CD4-positive, alpha-beta memory T cell (primary cell): ENCODE measurements around the gene RGL2. TPM values are rescaled to one million over a fixed set of nuclear protein-coding genes. Genes with fewer than 3 reads are reported as not detected.
"Not testable (repeated sequence)": the region's sequence is repeated elsewhere in the genome, so short reads cannot be mapped to it uniquely, and the experiment has no call there.

Source experiments
- CTCF ChIA-PET: fragments of 350-600 bp; sonication (Branson Sonifier 250); formaldehyde crosslinking; loops from one replicate; lab custom pipeline; 2021; ENCODE audit warnings: inconsistent platforms; ENCODE audit not compliant: partially characterized antibody; lab: Charles Lee
- POLR2A ChIA-PET: fragments of 350-600 bp; sonication (Branson Sonifier 250); formaldehyde crosslinking; loops from one replicate; lab custom pipeline; 2021; ENCODE audit not compliant: partially characterized antibody; lab: Charles Lee
- DNase-seq, 5 donors: peaks; one replicate each; pipeline versions ENCODE4 v3.0.0 to v3.0.0-alpha.2; 2020 to 2022; ENCODE audit warnings: mixed read lengths in 1 of 5
- H3K27ac ChIP-seq: one replicate; pipeline ENCODE4 v1.7.0; 2013; ENCODE audit warnings: low read depth, low read length
- H3K27me3 ChIP-seq: 2 replicates; pipeline ENCODE4 v1.7.0; 2013; ENCODE audit warnings: mild to moderate bottlenecking, low read length, moderate library complexity; ENCODE audit not compliant: insufficient read depth
- H3K36me3 ChIP-seq: 2 replicates; pipeline ENCODE4 v1.7.0; 2013; ENCODE audit warnings: mild to moderate bottlenecking, low read length, moderate library complexity; ENCODE audit not compliant: insufficient read depth
- H3K4me1 ChIP-seq: 2 replicates; pipeline ENCODE4 v1.7.0; 2013; ENCODE audit warnings: mild to moderate bottlenecking, low read length, moderate library complexity; ENCODE audit not compliant: insufficient read depth
- H3K4me3 ChIP-seq, 2 donors: one replicate each; pipeline ENCODE4 v1.7.0; 2013; ENCODE audit warnings: low read length in 2 of 2, mild to moderate bottlenecking in 1 of 2
- H3K9me3 ChIP-seq, 2 donors: one replicate each; pipeline ENCODE4 v1.7.0; 2013; ENCODE audit warnings: low read length in 2 of 2, control low read depth in 1 of 2; ENCODE audit not compliant: control insufficient read depth in 1 of 2
- H3K27ac Mint-ChIP-seq, 7 donors: one replicate each; pipeline ENCODE4 v1.8.0; 2020 to 2021; ENCODE audit warnings: mixed read lengths in 7 of 7, mild to moderate bottlenecking in 6 of 7, inconsistent platforms in 3 of 7, moderate library complexity in 3 of 7
- H3K27me3 Mint-ChIP-seq, 2 donors: one replicate each; pipeline ENCODE4 v1.8.0; 2020 to 2021; ENCODE audit warnings: mixed read lengths in 2 of 2
- H3K36me3 Mint-ChIP-seq, 2 donors: one replicate each; pipeline ENCODE4 v1.8.0; 2020 to 2021; ENCODE audit warnings: mixed read lengths in 2 of 2, inconsistent platforms in 1 of 2, mild to moderate bottlenecking in 1 of 2
- H3K4me1 Mint-ChIP-seq, 4 donors: one replicate each; pipeline ENCODE4 v1.8.0; 2020 to 2021; ENCODE audit warnings: mixed read lengths in 4 of 4, mild to moderate bottlenecking in 1 of 4
- H3K4me3 Mint-ChIP-seq, 8 donors: one replicate each; pipeline ENCODE4 v1.8.0; 2020 to 2021; ENCODE audit warnings: mixed read lengths in 8 of 8, mild to moderate bottlenecking in 7 of 8, moderate library complexity in 6 of 8, inconsistent platforms in 3 of 8
- H3K9me3 Mint-ChIP-seq, 8 donors: one replicate each; pipeline ENCODE4 v1.8.0; 2020 to 2021; ENCODE audit warnings: mixed read lengths in 8 of 8, mild to moderate bottlenecking in 5 of 8, inconsistent platforms in 3 of 8, moderate library complexity in 1 of 8
- intact Hi-C: fragments of 100-400 bp; cut with micrococcal nuclease; formaldehyde crosslinking; loops from one replicate; pipeline ENCODE4 v1.15.1; 2023
- polyA plus RNA-seq, 2 donors: library from polyadenylated mRNA; unstranded; fragments of 300-500 nt; fragmentation: Illumina TruSeq; gene quantifications; one replicate each; pipeline ENCODE4 v1.2.3, GENCODE V29; 2021
- total RNA-seq, 2 experiments: library from RNA; stranded (reverse); gene quantifications; one replicate each; pipeline ENCODE4 v1.2.3, GENCODE V29; 2021

RGL2 gene
- total and polyA plus RNA-seq, 4 experiments from 2014 or later, result 10.0 to 67.9 (median 39.6) TPM

DNA sequence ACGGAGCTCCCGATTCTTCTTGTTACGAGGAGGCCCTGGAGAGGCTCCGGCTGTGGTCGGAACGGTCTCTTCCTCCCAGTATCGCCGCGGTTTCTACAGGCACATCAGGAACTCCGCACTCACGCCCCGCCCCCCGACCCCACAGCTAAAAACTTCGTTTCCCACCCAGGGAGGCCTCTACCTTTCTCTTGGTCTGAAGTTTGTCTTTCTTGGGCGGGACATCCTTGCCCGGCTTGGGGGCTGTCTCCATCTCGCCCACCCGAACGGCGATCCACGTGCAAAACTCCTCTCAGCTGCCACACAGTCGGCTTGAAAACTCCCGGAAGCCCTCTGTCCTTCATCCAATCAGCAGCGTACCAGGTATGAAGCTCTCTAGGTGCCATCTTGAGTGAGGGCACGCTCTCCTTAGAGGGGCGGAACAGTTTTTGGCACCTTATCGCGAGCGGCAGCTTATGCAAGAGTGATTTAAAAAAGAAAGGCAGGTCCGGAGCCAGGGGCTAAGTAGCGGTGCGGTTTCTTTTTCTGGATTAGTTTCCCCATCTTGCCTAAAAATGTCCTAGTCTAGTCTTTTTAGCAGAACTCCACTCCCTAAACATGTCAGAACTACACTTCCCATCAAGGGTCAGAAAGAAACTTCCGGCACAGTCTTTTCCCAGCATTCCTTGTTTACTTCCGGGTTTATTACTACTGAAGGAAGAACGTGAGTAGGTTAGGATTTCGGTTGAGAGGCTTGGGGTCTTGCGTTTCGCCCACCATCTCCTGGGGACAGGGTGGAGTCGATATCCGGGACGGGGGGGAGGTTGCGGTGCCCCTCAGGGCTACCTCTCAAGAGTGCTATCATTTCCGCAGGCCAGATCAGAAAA, 9.6 kb downstream of the RGL2 start, which contains the start of the genes PFDN6 and WDR46:
Gene PFDN6 (plus strand): TSS at position 681 of the 863 bp plus-strand sequence. CDS start 256 bp downstream, outside the sequence.
Gene WDR46 (minus strand): TSS at position 319 of the 863 bp plus-strand sequence. CDS start 69 bp downstream, at position 250.
- intact Hi-C loops, result loop anchor here (1.0 kb wide), 7 partner anchors 10 to 102 kb away; partner anchors contain the start of genes B3GALT4, KIFC1 and VPS52
- Histone ChIP-seq H3K9me3 (no peaks in the 10 kb centered on the region), H3K4me3 (peak within 1 kb of the TSS; percentile 73 to 84), H3K36me3 (peaks cover 45% of the 10 kb centered on the region), H3K4me1 (peaks cover 30% of the 10 kb centered on the region), H3K27me3 (no peaks in the 10 kb centered on the region), H3K27ac (peak within 1 kb of the TSS; percentile 71)
- DNase-seq, result peak; percentile 87 to 92 (median 89)
- ChIA-PET POLR2A (interaction anchor here (0.6 to 8.8 kb wide), 22 partner anchors 11 to 444 kb away, joined by 3 to 220 read pairs (median 8); partner anchors contain the start of genes B3GALT4, CUTA, PHF1 and RGL2), CTCF (interaction anchor here (0.9 to 3.0 kb wide), 12 partner anchors 8 to 129 kb away, joined by 3 to 17 read pairs (median 6); partner anchors contain the start of genes B3GALT4, CUTA, RGL2 and RPS18)
- H3K4me3 Mint-ChIP-seq, result peak within 1 kb of the TSS; percentile 96 to 100 (median 98)
- H3K4me1 Mint-ChIP-seq, result peaks cover 24 to 48% (median 36%) of the 10 kb centered on the region in 4 donors
- peak within 1 kb of the TSS; percentile 79 to 98 (median 95) for H3K27ac Mint-ChIP-seq
- H3K36me3 Mint-ChIP-seq, result peaks cover 20 to 49% of the 10 kb centered on the region in 2 donors
- no peaks in the 10 kb centered on the region for H3K9me3 Mint-ChIP-seq
- H3K27me3 Mint-ChIP-seq, result no peaks in the 10 kb centered on the region

DNA sequence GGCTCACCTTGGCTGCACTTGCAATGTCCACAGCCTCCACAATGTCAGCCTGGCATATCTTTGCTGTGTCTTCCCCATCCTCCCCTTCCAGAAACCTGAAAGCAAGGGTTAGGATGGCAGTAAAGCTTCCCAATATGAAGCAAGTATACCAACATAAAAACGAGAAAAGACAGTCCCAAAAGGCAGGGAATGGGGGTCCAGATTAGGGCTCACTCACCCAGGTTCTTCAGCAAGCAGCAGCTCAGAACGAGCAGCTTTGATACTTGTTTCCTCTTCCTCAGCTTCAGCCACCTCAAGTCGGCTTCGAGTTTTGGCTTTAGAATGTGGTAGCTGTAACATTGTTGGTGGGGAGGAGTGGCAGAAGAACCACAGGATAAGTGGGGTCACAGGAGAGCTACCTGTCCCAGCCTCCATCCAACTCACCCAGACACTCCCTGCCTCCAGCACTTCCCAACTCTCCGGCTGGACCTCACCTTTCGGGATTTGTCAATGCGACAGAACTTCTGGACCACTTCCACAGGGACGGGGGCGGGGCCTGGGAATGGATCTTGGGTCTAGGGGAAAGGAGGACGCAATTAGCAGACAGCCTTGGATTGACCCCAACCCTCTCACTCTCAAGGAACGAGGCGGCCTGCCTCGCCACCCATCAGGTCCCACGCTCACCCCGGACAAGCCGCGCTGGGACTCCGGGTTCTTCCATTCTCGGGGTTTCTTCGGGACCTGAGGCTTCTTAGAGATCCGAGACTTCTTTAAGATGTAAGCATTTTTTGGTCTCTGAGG, 10.4 kb downstream of the RGL2 start:
- POLR2A ChIA-PET, result interaction anchor here (0.9 to 8.8 kb wide), 18 partner anchors 11 to 443 kb away, joined by 3 to 220 read pairs (median 10); partner anchors contain the start of genes B3GALT4, CUTA, PHF1 and RGL2
- H3K27me3 ChIP-seq, result no peaks in the 10 kb centered on the region
- H3K4me1 ChIP-seq, result peaks cover 30% of the 10 kb centered on the region
- no peaks in the 10 kb centered on the region for H3K9me3 ChIP-seq
- peak overlapping the region; percentile 71 for H3K27ac ChIP-seq
- Mint-ChIP-seq H3K4me3 (peak overlapping the region; percentile 96 to 100 (median 98)), H3K27me3 (no peaks in the 10 kb centered on the region), H3K27ac (peak overlapping the region; percentile 79 to 98 (median 95)), H3K9me3 (no peaks in the 10 kb centered on the region), H3K4me1 (peaks cover 24 to 48% (median 36%) of the 10 kb centered on the region in 4 donors), H3K36me3 (peaks cover 20 to 47% of the 10 kb centered on the region in 2 donors)
- no peak for DNase-seq
- H3K36me3 ChIP-seq, result peaks cover 37% of the 10 kb centered on the region
- intact Hi-C loops, result no loop called here
- CTCF ChIA-PET, result interaction anchor here (0.9 to 3.0 kb wide), 10 partner anchors 7 to 130 kb away, joined by 3 to 17 read pairs (median 8); partner anchors contain the start of genes B3GALT4, CUTA, RGL2 and RPS18
- peak overlapping the region; percentile 73 to 84 for H3K4me3 ChIP-seq

DNA sequence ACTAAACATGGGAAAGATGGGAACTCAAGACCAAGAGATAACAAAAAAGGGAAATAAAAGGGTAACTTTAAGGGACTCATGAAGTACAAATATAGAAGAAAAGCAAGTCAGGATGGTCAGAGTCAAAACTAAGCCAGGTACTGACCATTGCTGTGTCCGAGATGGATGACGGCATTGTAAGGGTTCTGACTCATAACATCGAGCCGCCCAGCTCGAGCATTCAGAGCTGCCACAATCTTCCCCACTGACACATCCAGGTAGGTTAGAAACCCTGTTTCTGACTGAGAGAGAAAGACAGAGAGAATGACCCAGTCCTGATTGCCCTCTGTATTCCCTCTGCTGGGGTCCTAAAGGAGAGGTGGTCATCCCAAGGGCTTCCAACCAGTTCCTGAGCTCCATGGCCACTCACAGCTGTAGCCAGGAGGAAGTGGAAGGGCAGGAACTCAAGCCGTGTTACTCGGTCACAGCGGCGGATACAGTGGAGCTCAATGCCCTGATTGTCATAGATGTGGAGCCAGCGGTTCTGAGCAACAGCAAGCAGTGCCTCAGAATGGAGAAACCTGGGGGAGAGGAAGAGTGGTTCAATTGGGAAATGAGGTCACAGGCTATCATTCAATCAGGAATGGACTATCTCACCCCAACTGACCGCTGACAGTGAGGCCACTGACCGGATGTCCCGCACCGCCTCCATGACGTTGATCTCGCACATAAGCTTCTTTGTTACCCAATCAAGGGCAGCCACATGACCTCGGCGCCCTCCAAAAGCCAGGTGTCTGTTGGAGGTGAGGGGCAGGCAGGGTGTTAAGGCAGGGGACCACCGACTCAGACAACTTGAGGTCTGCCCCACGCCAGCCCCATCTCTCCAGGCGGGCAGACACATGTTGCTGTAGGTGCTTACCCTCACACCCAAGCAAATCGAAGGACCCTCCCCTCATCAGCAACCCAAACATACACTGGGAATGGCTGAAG, 11.5 kb downstream of the RGL2 start:
- no peaks in the 10 kb centered on the region for H3K9me3 ChIP-seq
- peaks cover 31% of the 10 kb centered on the region for H3K36me3 ChIP-seq
- peak overlapping the region; percentile 71 for H3K27ac ChIP-seq
- Mint-ChIP-seq H3K4me1 (peaks cover 24 to 48% (median 36%) of the 10 kb centered on the region in 4 donors), H3K27me3 (no peaks in the 10 kb centered on the region), H3K9me3 (no peaks in the 10 kb centered on the region), H3K27ac (peak overlapping the region in 4 of 7 donors; percentile 30 to 63 (median 59)), H3K36me3 (peaks cover 20 to 48% of the 10 kb centered on the region in 2 donors), H3K4me3 (peak overlapping the region; percentile 69 to 100 (median 98))
- ChIA-PET POLR2A (interaction anchor here (2.7 to 8.8 kb wide), 7 partner anchors 10 to 57 kb away, joined by 22 to 220 read pairs (median 66); partner anchors contain the start of genes B3GALT4, RGL2, RPS18 and TAPBP), CTCF (interaction anchor here (1.3 kb wide), 1 partner anchor 10 kb away, joined by 5 read pairs; the partner anchor contains the start of gene B3GALT4)
- H3K27me3 ChIP-seq, result no peaks in the 10 kb centered on the region
- H3K4me3 ChIP-seq, result no peak overlapping the region
- intact Hi-C loops, result no loop called here
- H3K4me1 ChIP-seq, result peaks cover 30% of the 10 kb centered on the region
- no peak for DNase-seq

DNA sequence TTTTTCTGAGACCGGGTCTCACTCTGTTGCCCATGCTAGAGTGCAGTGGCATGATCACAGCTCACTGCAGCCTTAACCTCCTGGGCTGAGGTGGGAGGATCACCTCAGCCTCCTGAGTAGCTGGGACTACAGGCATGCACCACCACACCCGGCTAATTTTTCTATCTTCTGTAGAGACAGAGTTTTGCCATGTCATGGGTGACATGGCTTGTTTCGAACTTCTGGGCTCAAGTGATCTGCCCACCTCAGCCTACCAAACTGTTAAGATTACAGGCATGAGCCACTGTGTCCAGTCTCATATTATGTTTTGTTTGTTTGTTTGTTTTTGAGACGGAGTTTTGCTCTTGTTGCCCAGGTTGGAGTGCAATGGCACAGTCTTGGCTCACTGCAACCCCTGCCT, 13.5 kb downstream of the RGL2 start:
- H3K9me3 ChIP-seq, DNase-seq, intact Hi-C loops, H3K27ac ChIP-seq, H3K27ac Mint-ChIP-seq, H3K4me3 ChIP-seq, H3K9me3 Mint-ChIP-seq, H3K27me3 ChIP-seq, H3K27me3 Mint-ChIP-seq: not testable (repeated sequence)
- ChIA-PET CTCF (interaction anchor here (1.0 kb wide), 1 partner anchor 16 kb away, joined by 3 read pairs; no protein-coding TSS in a partner anchor), POLR2A (interaction anchor here (1.1 to 1.4 kb wide), 3 partner anchors 8 to 32 kb away, joined by 3 to 5 read pairs (median 3); partner anchors contain the start of genes B3GALT4, RPS18, VPS52 and ZBTB22)
- peaks cover 21% of the 10 kb centered on the region for H3K4me1 ChIP-seq
- peak overlapping the region in 1 of 8 donors; percentile 26 for H3K4me3 Mint-ChIP-seq
- H3K36me3 ChIP-seq, result peaks cover 21% of the 10 kb centered on the region
- peaks cover 18 to 50% (median 30%) of the 10 kb centered on the region in 4 donors for H3K4me1 Mint-ChIP-seq
- peaks cover 20 to 52% of the 10 kb centered on the region in 2 donors for H3K36me3 Mint-ChIP-seq

DNA sequence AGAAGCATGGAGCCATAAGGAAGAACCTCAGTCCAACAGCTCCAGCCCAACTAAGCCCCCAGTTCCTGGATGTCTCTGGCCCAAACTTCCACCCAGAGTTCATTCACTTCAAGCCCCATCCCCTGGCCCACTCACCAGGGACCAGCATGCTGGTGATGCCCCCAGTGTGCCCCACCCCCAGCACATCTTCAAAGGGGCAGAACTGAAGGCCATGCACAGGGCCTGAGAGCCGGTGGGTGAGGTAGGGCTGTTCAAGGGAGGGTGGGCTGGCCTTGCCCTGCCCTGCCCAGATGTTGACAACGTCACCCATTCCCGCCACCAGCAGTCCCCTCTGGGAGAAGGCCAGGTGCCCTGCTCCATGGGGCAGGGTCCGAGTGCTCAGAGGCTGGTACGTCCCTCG, 18.2 kb downstream of the RGL2 start:
- Histone ChIP-seq H3K27me3 (no peaks in the 10 kb centered on the region), H3K4me1 (peaks cover 36% of the 10 kb centered on the region), H3K4me3 (no peak overlapping the region), H3K27ac (no peak overlapping the region), H3K9me3 (no peaks in the 10 kb centered on the region), H3K36me3 (peaks cover 30% of the 10 kb centered on the region)
- Mint-ChIP-seq H3K27ac (peak overlapping the region in 4 of 7 donors; percentile 6 to 65 (median 49)), H3K36me3 (peaks cover 16 to 58% of the 10 kb centered on the region in 2 donors), H3K27me3 (no peaks in the 10 kb centered on the region), H3K4me1 (peaks cover 12 to 53% (median 28%) of the 10 kb centered on the region in 4 donors), H3K4me3 (no peak overlapping the region), H3K9me3 (no peaks in the 10 kb centered on the region)
- POLR2A ChIA-PET, result interaction anchor here (0.9 to 8.8 kb wide), 5 partner anchors 9 to 64 kb away, joined by 4 to 220 read pairs (median 13); partner anchors contain the start of genes PFDN6, RGL2, RPS18 and VPS52
- CTCF ChIA-PET, result interaction anchor here (0.7 to 1.0 kb wide), 3 partner anchors 9 to 65 kb away, joined by 3 read pairs; partner anchors contain the start of genes PFDN6 and WDR46
- DNase-seq, result no peak
- intact Hi-C loops, result no loop called here
